SK-N-SH (cell line): ENCODE data around the gene AJUBA. TPM values are rescaled to one million over a fixed set of nuclear protein-coding genes. Genes with fewer than 3 reads are reported as not detected.

Source experiments
- CTCF ChIA-PET: fragments of 300-600, 350-600 bp; formaldehyde crosslinking; extraction: SDS; loops from one replicate; lab custom pipeline; 2021; lab: Yijun Ruan, JAX
- POLR2A ChIA-PET: fragments of 350-600 bp; sonication (Branson Sonifier 250); formaldehyde crosslinking; extraction: SDS; loops from one replicate; lab custom pipeline; 2020; ENCODE audit warnings: antibody characterized with exemption, inconsistent platforms; lab: Yijun Ruan, JAX
- DNase-seq: peaks from one replicate; pipeline ENCODE4 v3.0.0; 2012
- H2AFZ ChIP-seq: fragments of 200-600 bp; sonication (generic); 2 replicates; pipeline ENCODE4 v1.8.1; 2016; ENCODE audit warnings: antibody characterized with exemption, mild to moderate bottlenecking, low read depth
- H3F3A ChIP-seq: fragments of 200-600 bp; sonication (generic); replicated peaks from 2 replicates; pipeline ENCODE3; 2016; ENCODE audit warnings: antibody characterized with exemption, mild to moderate bottlenecking; ENCODE audit not compliant: insufficient read depth
- H3K27ac ChIP-seq, 2 experiments: fragments of 200-500 bp in 1 of 2; fragments of 200-600 bp in 1 of 2; sonication (Bioruptor generic) in 1 of 2; sonication (generic), shearing (Covaris generic) in 1 of 2; 2 replicates each; pipeline versions ENCODE4 v1.5.1 to v1.6.1; 2014 to 2016; ENCODE audit warnings: low read depth in 2 of 2, inconsistent platforms in 1 of 2, low read length in 1 of 2, mild to moderate bottlenecking in 1 of 2, mixed read lengths in 1 of 2
- H3K27me3 ChIP-seq: fragments of 200-600 bp; sonication (generic), shearing (Covaris generic); 2 replicates; pipeline ENCODE4 v1.6.1; 2016; ENCODE audit warnings: mixed run types; ENCODE audit not compliant: insufficient read depth
- H3K36me3 ChIP-seq, 2 experiments: fragments of 200-500 bp in 1 of 2; fragments of 200-600 bp in 1 of 2; sonication (Bioruptor generic) in 1 of 2; sonication (generic) in 1 of 2; replicated peaks in 1 of 2; 2 replicates each; pipeline versions ENCODE3 to v1.5.1; 2014 to 2016; ENCODE audit warnings: low read length in 1 of 2, mild to moderate bottlenecking in 1 of 2; ENCODE audit not compliant: insufficient read depth in 2 of 2, control insufficient read depth in 1 of 2
- H3K4me1 ChIP-seq, 2 experiments: fragments of 200-500 bp in 1 of 2; fragments of 200-600 bp in 1 of 2; sonication (Bioruptor generic) in 1 of 2; sonication (generic), shearing (Covaris generic) in 1 of 2; 2 replicates each; pipeline versions ENCODE4 v1.5.1 to v1.6.1; 2014 to 2016; ENCODE audit warnings: low read depth in 1 of 2, low read length in 1 of 2, mixed run types in 1 of 2; ENCODE audit not compliant: insufficient read depth in 2 of 2, control insufficient read depth in 1 of 2
- H3K4me2 ChIP-seq: fragments of 200-600 bp; sonication (generic), shearing (Covaris generic); 2 replicates; pipeline ENCODE4 v1.6.1; 2017; ENCODE audit warnings: mixed run types
- H3K4me3 ChIP-seq, 2 experiments: fragments of 200-500 bp in 1 of 2; fragments of 200-600 bp in 1 of 2; sonication (Bioruptor generic) in 1 of 2; sonication (generic), shearing (Covaris generic) in 1 of 2; 2 replicates each; pipeline versions ENCODE4 v1.5.1 to v1.8.1; 2014 to 2016; ENCODE audit warnings: low read depth in 2 of 2, inconsistent platforms in 1 of 2, low read length in 1 of 2, mild to moderate bottlenecking in 1 of 2, mixed read lengths in 1 of 2, moderate library complexity in 1 of 2
- H3K79me2 ChIP-seq: fragments of 200-600 bp; sonication (generic); 2 replicates; pipeline ENCODE4 v1.8.1; 2017; ENCODE audit warnings: mild to moderate bottlenecking; ENCODE audit not compliant: insufficient read depth
- H3K9ac ChIP-seq: fragments of 200-600 bp; sonication (generic); 2 replicates; pipeline ENCODE4 v1.6.1; 2017; ENCODE audit warnings: mixed run types
- H3K9me2 ChIP-seq: fragments of 200-600 bp; sonication (generic); 2 replicates; pipeline ENCODE4 v1.6.1; 2017; ENCODE audit warnings: mixed run types
- H3K9me3 ChIP-seq: fragments of 200-600 bp; sonication (generic); 2 replicates; pipeline ENCODE4 v1.6.1; 2017; ENCODE audit warnings: mixed run types, mild to moderate bottlenecking, moderate library complexity
- H4K20me1 ChIP-seq: fragments of 200-600 bp; sonication (generic); 2 replicates; pipeline ENCODE4 v1.6.1; 2017; ENCODE audit warnings: mild to moderate bottlenecking, mixed run types; ENCODE audit not compliant: insufficient read depth
- CHD2 ChIP-seq: fragments of 150-350 bp; IDR thresholded peaks from 2 replicates; pipeline ENCODE4 v1.6.1; 2018; ENCODE audit warnings: low read length; ENCODE audit not compliant: partially characterized antibody
- ELF1 ChIP-seq: IDR thresholded peaks from 2 replicates; pipeline ENCODE4 v1.4.0; 2012
- EZH2phosphoT487 ChIP-seq: fragments of 200-600 bp; sonication (generic); IDR thresholded peaks from 2 replicates; pipeline ENCODE4 v1.6.1; 2017; ENCODE audit warnings: low read depth, mixed run types, mild to moderate bottlenecking, antibody characterized with exemption, moderate library complexity, borderline replicate concordance
- GATA2 ChIP-seq: sonication (generic); formaldehyde crosslinking; IDR thresholded peaks from 2 replicates; pipeline ENCODE4 v1.5.0; 2020; ENCODE audit warnings: mild to moderate bottlenecking, missing genetic modification reagents
- MXI1 ChIP-seq: IDR thresholded peaks from 2 replicates; pipeline ENCODE4 v1.6.1; 2012; ENCODE audit warnings: mild to moderate bottlenecking, low read depth, low read length, improper control_type of control experiment
- RAD21 ChIP-seq: IDR thresholded peaks from 2 replicates; pipeline ENCODE4 v1.6.1; 2012; ENCODE audit warnings: mild to moderate bottlenecking, low read length
- SMC3 ChIP-seq: IDR thresholded peaks from 2 replicates; pipeline ENCODE4 v1.6.1; 2012; ENCODE audit warnings: low read depth, low read length, improper control_type of control experiment
- YY1 ChIP-seq: IDR thresholded peaks from 2 replicates; pipeline ENCODE4 v1.4.0; 2012; ENCODE audit warnings: low read depth, mild to moderate bottlenecking
- WGBS: methylation state at CpG from one replicate; pipeline ENCODE4 v1.1.6; 2017; ENCODE audit warnings: low lambda C conversion rate; 5-methylcytosine and 5-hydroxymethylcytosine counted together
- polyA plus RNA-seq, 3 experiments: library from polyadenylated mRNA; depleted of rRNA; stranded (reverse); fragments of >200 nt; gene quantifications; 2 replicates each; pipeline ENCODE4 v1.2.3, GENCODE V29; 2012
- TF ChIP-seq, protein P1 (sequence below): IDR thresholded peaks from 2 replicates; pipeline ENCODE4 v1.6.1; 2012; ENCODE audit warnings: mild to moderate bottlenecking, low read depth, low read length, moderate library complexity
- TF ChIP-seq, protein P2 (sequence below): IDR thresholded peaks from 2 replicates; pipeline ENCODE4 v1.4.0; 2012; ENCODE audit warnings: low read depth, borderline replicate concordance

Gene AJUBA
- polyA plus RNA-seq, 1 of the 3 experiments (the other 2 are of a cell fraction), result 24.4 TPM

DNA sequence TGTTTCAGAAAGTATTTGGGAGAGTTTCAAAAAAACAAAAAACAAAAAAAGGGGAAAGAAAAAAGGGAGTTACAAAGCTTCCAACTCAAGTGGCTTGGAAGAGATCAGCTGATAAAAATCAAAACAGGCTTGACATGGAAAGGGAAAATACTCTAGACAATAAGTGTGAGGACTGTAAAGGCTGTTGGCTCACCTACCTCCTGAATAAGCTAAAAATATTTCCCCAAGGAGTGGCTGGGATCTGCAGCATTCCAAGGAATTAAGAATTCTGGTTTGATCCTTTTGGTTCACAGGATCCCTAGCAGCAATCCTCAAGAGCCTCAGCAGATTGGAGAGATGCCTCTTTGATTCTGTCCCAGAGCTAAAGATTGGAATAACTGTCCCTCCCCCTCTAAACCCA, 11.2 kb upstream of the AJUBA start:
- Histone ChIP-seq H3K9me2 (no peaks in the 10 kb centered on the region), H3K4me1 (peaks cover 4 to 20% of the 10 kb centered on the region in 2 experiments; a peak in 3 of 4 replicates), H4K20me1 (no peaks in the 10 kb centered on the region), H3K9me3 (no peaks in the 10 kb centered on the region), H3K27me3 (no peaks in the 10 kb centered on the region), H3K36me3 (no peaks in the 10 kb centered on the region), H3K4me2 (no peak overlapping the region), H3K79me2 (no peaks in the 10 kb centered on the region), H3F3A (peaks cover 4% of the 10 kb centered on the region), H2AFZ (no peak overlapping the region), H3K9ac (no peak overlapping the region), H3K4me3 (no peak overlapping the region), H3K27ac (no peak overlapping the region)
- DNase-seq, result no peak
- TF ChIP-seq MXI1 (no peak), EZH2phosphoT487 (no peak), CHD2 (no peak)
- TF ChIP-seq, protein P1, sequence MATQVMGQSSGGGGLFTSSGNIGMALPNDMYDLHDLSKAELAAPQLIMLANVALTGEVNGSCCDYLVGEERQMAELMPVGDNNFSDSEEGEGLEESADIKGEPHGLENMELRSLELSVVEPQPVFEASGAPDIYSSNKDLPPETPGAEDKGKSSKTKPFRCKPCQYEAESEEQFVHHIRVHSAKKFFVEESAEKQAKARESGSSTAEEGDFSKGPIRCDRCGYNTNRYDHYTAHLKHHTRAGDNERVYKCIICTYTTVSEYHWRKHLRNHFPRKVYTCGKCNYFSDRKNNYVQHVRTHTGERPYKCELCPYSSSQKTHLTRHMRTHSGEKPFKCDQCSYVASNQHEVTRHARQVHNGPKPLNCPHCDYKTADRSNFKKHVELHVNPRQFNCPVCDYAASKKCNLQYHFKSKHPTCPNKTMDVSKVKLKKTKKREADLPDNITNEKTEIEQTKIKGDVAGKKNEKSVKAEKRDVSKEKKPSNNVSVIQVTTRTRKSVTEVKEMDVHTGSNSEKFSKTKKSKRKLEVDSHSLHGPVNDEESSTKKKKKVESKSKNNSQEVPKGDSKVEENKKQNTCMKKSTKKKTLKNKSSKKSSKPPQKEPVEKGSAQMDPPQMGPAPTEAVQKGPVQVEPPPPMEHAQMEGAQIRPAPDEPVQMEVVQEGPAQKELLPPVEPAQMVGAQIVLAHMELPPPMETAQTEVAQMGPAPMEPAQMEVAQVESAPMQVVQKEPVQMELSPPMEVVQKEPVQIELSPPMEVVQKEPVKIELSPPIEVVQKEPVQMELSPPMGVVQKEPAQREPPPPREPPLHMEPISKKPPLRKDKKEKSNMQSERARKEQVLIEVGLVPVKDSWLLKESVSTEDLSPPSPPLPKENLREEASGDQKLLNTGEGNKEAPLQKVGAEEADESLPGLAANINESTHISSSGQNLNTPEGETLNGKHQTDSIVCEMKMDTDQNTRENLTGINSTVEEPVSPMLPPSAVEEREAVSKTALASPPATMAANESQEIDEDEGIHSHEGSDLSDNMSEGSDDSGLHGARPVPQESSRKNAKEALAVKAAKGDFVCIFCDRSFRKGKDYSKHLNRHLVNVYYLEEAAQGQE, result no peak
- POLR2A ChIA-PET, result interaction anchor here (1.7 to 1.9 kb wide), 2 partner anchors 62 to 64 kb away, joined by 6 read pairs; partner anchors contain the start of gene CDH24
- CTCF ChIA-PET, result interaction anchor here (0.8 to 34.9 kb wide), 13 partner anchors 10 to 437 kb away, joined by 3 to 1566 read pairs (median 8); partner anchors contain the start of genes AJUBA, CDH24, PRMT5 and PSMB11

DNA sequence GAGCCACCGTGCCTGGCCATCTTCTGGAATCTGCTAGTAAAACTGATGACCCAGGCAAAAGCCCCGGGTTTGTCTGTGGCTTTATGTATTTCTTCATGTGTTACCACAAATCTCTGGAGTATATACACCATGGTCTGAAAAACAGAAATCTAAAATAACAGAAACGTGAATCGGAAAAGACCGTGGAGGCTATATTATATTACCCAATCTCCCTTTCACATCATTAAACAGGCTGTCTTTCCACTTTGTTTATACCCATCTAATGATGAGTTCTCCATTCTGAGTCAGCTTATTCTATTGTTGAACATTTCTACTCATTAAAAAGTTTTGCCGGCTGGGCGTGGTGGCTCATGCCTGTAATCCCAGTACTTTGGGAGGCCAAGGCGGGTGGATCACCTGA, 9.5 kb upstream of the AJUBA start:
- H3K9me3 ChIP-seq, result no peaks in the 10 kb centered on the region
- no peaks in the 10 kb centered on the region for H3K79me2 ChIP-seq
- 93% methylated on average over 8 of the region's 8 CpGs for WGBS
- H3K4me1 ChIP-seq, result peaks cover 4 to 9% of the 10 kb centered on the region in 2 experiments; a peak in 3 of 4 replicates
- H3F3A ChIP-seq, result peaks cover 4% of the 10 kb centered on the region
- no peaks in the 10 kb centered on the region for H4K20me1 ChIP-seq
- H3K4me3 ChIP-seq, result no peak overlapping the region
- H3K27me3 ChIP-seq, result no peaks in the 10 kb centered on the region
- H3K4me2 ChIP-seq, result no peak overlapping the region
- CTCF ChIA-PET, result interaction anchor here (0.6 to 34.9 kb wide), 5 partner anchors 8 to 92 kb away, joined by 3 to 1566 read pairs (median 3); partner anchors contain the start of genes AJUBA, CDH24 and PSMB11
- H3K9ac ChIP-seq, result no peak overlapping the region
- H3K9me2 ChIP-seq, result no peaks in the 10 kb centered on the region
- no peak for TF ChIP-seq SMC3
- no peak for TF ChIP-seq YY1
- no peak for TF ChIP-seq RAD21
- no peak for TF ChIP-seq ELF1
- TF ChIP-seq GATA2 (CRISPR knock-in tag), result no peak
- TF ChIP-seq, protein P2, sequence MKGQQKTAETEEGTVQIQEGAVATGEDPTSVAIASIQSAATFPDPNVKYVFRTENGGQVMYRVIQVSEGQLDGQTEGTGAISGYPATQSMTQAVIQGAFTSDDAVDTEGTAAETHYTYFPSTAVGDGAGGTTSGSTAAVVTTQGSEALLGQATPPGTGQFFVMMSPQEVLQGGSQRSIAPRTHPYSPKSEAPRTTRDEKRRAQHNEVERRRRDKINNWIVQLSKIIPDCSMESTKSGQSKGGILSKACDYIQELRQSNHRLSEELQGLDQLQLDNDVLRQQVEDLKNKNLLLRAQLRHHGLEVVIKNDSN, result no peak
- H2AFZ ChIP-seq, result no peak overlapping the region
- POLR2A ChIA-PET, result interaction anchor here (1.7 kb wide), 1 partner anchor 66 kb away, joined by 6 read pairs; the partner anchor contains the start of gene CDH24
- DNase-seq, result no peak
- H3K36me3 ChIP-seq, result no peaks in the 10 kb centered on the region
- H3K27ac ChIP-seq, result no peak overlapping the region
